Effector CD8-positive, alpha-beta T cell (primary cell): ENCODE measurements around the gene NAV2.
"Not testable (repeated sequence)": the region's sequence is repeated elsewhere in the genome, so short reads cannot be mapped to it uniquely, and the experiment has no call there.

Source experiments
- DNase-seq: peaks from one replicate; lab custom pipeline; 2025; lab: John Stamatoyannopoulos, UW

The NAV2 gene

GRCh38 chr11:19892876-19893275, 180.2 kb downstream of the NAV2 start:
- DNase-seq: no peak

GRCh38 chr11:19894404-19894803, 181.8 kb downstream of the NAV2 start:
- DNase-seq: no peak

GRCh38 chr11:19895037-19895436, 182.4 kb downstream of the NAV2 start:
- not testable (repeated sequence) for DNase-seq

GRCh38 chr11:19895776-19896175, 183.1 kb downstream of the NAV2 start:
- DNase-seq: no peak

GRCh38 chr11:19903620-19904069, 191.0 kb downstream of the NAV2 start:
- no peak for DNase-seq

GRCh38 chr11:19905280-19905853, 192.7 kb downstream of the NAV2 start:
- DNase-seq: no peak

GRCh38 chr11:19906126-19906525, 193.5 kb downstream of the NAV2 start:
- no peak for DNase-seq

- DNase-seq: no peak
These were observed 194.5 kb downstream of the NAV2 start for GRCh38 chr11:19907008-19907579.

GRCh38 chr11:19907839-19908238, 195.2 kb downstream of the NAV2 start:
- no peak for DNase-seq

GRCh38 chr11:19910931-19911330, 198.3 kb downstream of the NAV2 start:
- DNase-seq: no peak

- no peak for DNase-seq
These were observed 199.7 kb downstream of the NAV2 start for GRCh38 chr11:19912115-19912957.

GRCh38 chr11:19912958-19913892, 200.6 kb downstream of the NAV2 start:
- no peak for DNase-seq

- no peak for DNase-seq
These were observed 201.2 kb downstream of the NAV2 start for GRCh38 chr11:19913893-19914249.

- DNase-seq: no peak
These were observed 203.2 kb downstream of the NAV2 start for GRCh38 chr11:19915808-19916207.

- DNase-seq: no peak
These were observed 204.4 kb downstream of the NAV2 start for GRCh38 chr11:19917069-19917468.

GRCh38 chr11:19918302-19919049, 205.8 kb downstream of the NAV2 start:
- DNase-seq: no peak

- no peak for DNase-seq
These were observed 206.5 kb downstream of the NAV2 start for GRCh38 chr11:19919050-19919561.

GRCh38 chr11:19920982-19921381, 208.3 kb downstream of the NAV2 start:
- DNase-seq: no peak

GRCh38 chr11:19921976-19922688, 209.5 kb downstream of the NAV2 start:
- no peak for DNase-seq

- no peak for DNase-seq
These were observed 210.0 kb downstream of the NAV2 start for GRCh38 chr11:19922689-19923035.

GRCh38 chr11:19923626-19924025, 211.0 kb downstream of the NAV2 start:
- no peak for DNase-seq
